Fibroblast of skin of scalp (primary cell): ENCODE results near the gene MUSTN1.
A peak's percentile ranks its signal among the peaks of the same experiment; 100 is the strongest.

Experiments
- DNase-seq: peaks from one replicate; pipeline ENCODE4 v3.0.0-alpha.2; 2013

The MUSTN1 gene

DNA sequence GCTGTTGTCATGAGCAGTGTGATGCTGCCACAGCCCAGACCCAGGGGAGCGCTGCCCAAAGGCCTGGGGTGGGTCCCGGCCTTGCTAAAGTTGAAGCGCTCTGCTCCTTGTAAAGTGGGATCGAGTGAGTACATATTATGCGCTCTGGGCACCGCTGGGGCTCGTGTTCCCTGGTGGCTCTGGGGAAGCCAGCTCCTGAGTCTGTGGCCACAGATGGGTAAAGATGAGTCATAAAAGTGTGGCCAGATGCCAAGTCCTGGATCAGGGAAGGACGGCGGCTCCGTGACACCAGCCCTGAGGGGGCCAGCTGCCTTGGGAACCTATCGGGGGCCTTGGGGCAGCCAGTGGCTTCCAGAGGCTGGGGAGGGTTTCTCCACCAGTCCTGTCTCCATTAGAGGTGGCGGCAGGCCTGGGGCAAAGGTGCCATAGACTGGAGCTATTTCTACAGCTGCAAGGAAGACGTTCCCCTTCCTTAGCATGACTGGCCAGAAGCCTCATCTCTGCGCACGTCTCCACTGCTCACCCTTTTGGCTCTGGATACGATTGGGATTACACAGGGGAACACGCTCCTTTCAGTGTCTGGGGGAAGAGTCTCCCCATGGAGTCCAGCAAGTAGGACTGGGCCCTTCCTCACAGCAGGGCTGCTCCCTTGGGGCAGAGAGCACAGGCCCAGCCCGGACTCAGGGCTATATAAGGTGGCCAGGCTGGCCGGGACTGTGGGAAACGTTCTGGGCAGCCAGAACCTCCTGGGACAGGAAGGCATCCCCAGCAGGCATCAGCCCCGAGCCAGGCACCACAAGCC is 3.1 kb downstream of the MUSTN1 start:
- peak; percentile 83 for DNase-seq

- no peak for DNase-seq
Measured at GRCh38 chr3:52830535-52831258, 4.1 kb downstream of the MUSTN1 start, which contains the start of gene ITIH4. Gene ITIH4, minus strand, starts transcription at chr3:52830672. Its CDS starts 30 bp downstream, at chr3:52830642.

DNA sequence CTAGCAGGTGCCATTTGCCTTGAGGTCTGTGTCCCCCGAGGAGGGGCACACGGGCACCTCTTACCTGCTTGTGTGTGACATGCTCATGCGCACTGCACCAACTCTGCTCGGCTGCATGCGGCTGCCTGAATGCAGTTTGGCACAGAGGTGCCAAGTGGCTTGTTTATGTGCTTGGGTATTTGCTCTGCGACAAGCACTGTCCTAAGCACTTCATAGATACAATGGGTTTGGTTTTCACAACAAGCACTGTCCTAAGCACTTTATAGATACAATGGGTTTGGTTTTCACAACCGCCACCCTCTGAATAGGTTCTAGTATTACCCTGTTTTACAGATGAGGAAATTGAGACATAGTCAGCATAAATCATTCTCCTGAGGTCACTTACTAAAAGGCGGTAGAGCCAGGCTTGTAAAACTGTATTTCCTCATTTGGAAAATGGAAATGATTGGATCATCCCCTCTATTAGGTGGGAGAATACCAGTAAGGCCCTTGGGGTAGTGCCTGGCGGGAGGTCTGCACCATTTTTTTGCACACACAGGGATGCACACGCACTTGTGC is 4.8 kb downstream of the MUSTN1 start:
- DNase-seq: no peak

GRCh38 chr3:52829482-52829881 is 5.3 kb downstream of the MUSTN1 start:
- no peak for DNase-seq

DNA sequence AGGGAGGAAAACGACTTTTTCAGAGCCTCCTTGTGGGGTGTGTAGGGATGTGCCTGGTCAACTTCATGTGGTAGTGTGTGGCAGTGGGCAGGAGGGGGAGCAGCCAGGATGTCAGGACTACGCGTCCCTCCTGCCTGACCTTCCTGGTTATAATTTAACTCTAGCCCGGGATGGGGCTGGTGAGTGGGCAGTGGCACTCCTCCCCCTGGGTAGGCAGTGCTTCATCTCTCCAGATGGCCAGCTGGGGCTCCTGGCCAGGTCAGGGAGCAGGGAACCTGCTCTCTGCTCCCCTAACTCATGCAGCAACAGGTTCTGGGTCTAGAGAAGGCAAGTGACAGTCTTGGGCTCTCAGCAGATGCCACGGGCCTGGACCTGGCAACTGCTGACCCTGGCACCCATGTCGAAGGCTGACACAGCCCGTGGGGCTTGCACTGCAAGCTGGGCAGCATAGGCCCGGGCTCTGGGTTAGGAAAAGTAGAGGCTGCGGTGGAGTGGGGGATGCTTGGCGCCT is 6.9 kb downstream of the MUSTN1 start:
- no peak for DNase-seq

GRCh38 chr3:52827441-52827840 is 7.4 kb downstream of the MUSTN1 start:
- peak; percentile 27 for DNase-seq

DNA sequence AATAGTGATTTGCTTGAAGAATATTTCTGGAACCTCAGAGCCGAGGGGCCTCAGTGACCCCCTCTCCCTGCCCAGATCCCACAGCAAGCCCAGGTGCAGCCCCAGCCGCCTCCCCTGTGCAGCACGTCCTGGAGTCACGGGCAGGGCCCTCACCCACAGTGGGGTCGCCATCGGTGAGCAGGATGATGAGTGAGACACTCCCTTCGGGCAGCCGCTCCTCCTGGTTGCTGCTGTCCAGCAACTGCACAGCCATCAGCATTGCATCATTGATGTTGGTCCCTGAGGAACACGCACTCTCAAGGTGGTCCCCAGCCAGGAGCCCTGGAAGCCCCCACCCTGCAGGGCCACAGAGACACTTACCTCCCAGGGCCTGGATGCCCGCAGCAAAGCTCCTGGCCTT is 10.8 kb downstream of the MUSTN1 start:
- DNase-seq: no peak

- DNase-seq: no peak
Measured at GRCh38 chr3:52822363-52822762, 12.5 kb downstream of the MUSTN1 start.

DNA sequence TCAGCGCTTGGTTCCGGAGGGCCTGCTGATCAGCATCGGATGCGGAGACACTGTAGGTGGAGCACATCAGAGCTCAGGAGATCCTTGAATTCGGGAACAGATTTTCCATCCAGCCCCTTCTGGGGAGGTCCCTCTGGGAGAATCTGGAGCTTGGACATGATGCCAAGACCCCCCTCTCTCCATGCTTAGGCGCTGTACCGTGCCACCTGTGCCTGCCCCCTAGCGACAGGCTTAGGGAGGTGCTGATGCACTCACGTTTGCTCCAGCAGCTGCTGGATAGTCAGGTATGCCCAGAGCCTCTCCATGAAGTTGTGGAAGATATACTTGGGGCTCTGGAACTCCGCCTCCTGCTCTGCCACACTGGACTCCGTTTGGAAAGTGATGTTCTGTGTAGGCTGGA is 14.1 kb downstream of the MUSTN1 start:
- DNase-seq: peak; percentile 30

GRCh38 chr3:52819936-52820335 is 14.9 kb downstream of the MUSTN1 start:
- DNase-seq: no peak

GRCh38 chr3:52817860-52818259 is 17.0 kb downstream of the MUSTN1 start:
- DNase-seq: no peak

GRCh38 chr3:52817221-52817620 is 17.6 kb downstream of the MUSTN1 start:
- DNase-seq: no peak

GRCh38 chr3:52816654-52817053 is 18.2 kb downstream of the MUSTN1 start:
- DNase-seq: no peak

DNA sequence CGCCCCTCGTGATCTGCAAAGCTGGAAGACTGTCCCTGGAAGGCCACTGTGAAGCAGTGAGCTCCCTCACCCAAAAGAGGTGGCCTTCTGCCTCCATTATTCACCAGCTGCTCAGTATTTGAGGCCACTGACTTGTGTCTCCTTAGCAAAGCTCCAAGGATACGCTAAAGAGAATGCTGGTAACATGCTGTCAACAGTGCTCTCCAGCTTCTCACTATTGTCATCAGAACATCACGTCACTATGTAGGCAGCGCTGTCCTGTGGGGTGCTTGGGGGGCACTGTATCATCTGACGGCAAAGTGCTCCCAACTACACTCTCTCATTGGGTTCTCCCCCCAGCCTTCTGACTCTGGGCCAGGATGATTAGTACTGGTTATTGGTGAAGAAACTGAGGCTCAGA is 18.6 kb downstream of the MUSTN1 start:
- no peak for DNase-seq

- no peak for DNase-seq
Measured at GRCh38 chr3:52813810-52814209, 21.0 kb downstream of the MUSTN1 start.

DNA sequence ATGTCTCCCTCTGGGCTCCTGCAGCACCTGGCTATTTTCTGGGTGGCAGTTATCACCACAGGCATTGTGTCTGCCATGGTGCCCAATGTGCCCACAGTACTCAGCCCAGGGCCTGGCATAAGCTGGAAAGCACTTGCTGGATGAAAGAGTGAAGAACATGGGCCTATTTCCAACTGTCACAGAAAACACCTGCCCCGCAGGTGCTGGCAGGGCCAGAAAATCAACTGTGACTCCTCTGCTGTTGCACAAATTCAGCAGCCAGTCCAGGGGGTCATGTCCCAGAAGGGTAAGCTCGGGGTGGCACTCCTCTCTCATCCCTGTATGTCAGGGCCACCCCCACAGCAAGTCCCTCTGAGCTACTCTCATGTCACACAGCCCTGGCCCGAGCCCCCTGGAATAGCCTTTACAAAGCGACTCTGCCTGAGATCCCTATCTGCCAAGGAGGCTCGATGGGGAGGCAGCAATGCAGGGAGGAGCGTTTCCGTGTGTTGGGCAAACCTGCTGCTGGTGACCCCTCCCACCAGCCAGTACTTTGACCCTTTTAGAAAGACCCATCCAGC is 23.3 kb downstream of the MUSTN1 start:
- DNase-seq: no peak

DNA sequence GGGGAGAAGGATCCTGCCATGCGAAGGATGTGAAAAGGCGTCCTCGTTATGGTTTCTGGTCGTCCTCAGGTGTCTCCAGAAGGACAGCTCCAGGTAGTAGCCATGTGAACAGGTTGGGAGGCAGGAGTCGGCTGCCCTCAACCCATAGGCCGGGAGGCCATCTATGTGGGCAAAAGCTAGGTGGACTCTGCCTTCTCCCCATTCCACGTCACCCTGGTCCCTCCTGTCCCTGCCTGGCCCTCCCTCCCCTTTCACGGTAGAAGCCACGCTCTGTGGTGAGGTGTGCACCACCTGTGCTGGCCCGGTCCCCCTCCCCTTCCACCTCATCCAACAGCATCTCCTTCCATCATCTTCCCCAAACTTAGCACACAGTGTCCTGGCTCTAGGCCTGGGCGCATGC is 23.9 kb downstream of the MUSTN1 start:
- no peak for DNase-seq

DNA sequence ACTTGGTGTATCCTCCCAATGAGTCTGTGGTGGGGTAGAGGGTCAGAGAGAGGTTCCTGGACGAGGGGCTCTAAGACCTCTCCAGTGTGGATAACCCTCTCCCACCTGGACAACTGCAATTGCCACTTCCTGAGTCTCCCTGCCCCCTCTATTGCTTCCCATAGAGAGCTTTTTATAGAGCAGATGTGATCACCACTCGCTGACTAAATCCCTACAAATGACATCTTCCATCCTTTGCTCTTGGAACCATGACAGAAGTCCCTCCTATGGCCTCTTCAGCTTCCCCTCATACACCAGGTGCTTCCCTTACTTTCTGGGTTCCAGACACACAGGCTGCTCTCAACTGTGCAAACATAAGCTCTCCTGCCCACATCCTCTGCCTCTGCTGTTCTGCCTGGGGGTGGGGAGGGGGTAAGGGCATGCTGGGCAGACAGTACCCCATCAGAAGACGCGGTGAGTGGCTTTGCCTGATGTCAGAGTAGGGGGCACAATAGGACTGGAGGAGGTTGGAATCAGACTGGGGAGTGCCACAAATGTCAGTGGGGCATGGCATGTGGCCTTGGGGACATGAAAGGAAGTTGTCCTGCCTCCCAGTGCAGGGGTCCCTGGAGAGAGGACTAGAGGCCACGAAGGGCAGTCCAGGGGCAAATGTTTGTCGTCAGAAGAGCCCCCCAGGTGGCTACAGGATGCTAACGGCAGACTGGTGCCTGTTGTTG is 25.0 kb downstream of the MUSTN1 start:
- no peak for DNase-seq

DNA sequence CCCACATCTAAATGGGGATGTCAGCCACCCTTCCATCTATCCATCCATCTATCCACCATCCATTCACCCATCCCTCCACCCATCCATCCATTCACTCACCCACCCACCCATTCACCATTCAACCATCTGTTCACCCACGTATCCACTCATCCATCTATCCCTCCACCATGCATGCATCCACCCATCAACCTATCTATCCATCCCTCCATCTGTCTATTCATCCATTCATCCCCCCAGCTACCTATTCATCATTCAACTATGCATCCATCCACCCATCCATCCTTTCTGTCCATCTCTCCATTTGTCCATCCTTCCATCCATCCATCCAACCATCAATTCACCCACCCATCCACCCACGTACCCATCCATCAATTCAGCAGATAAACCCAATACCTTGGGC is 25.7 kb downstream of the MUSTN1 start:
- DNase-seq: no peak

DNA sequence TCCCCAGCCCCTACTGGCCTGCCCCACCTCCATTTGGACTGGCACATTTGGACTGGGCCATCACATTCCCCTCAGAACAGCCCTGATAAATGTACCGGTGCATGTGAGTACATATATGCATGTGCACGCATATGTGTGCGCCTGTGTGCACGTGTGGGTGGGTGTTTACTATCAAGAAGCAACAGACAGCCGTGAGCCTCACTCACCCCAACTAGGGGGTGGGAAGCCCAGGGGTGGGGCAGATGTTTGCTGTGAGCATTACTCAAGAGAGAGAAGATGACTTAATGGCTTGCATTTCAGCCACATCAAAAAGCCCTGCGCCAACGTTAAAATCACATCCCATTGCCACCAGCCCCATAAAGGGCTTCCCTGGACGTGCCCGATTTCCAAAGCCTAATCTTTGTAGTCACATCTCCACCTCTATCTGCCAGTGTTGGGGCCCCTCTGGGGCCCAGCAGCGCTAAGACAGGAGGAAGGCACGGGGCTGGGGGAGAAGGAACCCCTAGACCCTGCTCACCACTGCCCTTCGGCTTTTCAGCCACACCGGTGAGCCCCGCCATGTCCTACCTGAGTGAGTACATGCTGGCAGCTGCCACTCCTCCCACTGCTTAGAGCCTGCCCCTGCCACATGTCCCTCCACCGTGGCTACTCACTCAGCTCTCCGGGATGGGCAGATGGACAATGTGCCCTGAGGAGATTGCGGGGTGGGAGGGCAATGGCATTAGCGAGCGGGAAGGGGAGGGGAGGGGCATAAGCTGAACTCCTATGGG is 29.4 kb downstream of the MUSTN1 start:
- DNase-seq: no peak

- DNase-seq: peak; percentile 9
Measured at GRCh38 chr3:52801839-52802238, 33.0 kb downstream of the MUSTN1 start.

- DNase-seq: no peak
Measured at GRCh38 chr3:52800079-52800478, 34.7 kb downstream of the MUSTN1 start.
